Erythroblast (primary cell): ENCODE results near the gene SSR4.
A peak's percentile ranks its signal among the peaks of the same experiment; 100 is the strongest.
"Not testable (repeated sequence)": the region's sequence is repeated elsewhere in the genome, so short reads cannot be mapped to it uniquely, and the experiment has no call there.

Source experiments
- DNase-seq, 2 experiments: peaks; one replicate each; lab custom pipeline; 2025; lab: John Stamatoyannopoulos, UW
- GATA1 ChIP-seq: IDR thresholded peaks from 2 replicates; pipeline ENCODE4 v1.6.1; 2011; ENCODE audit warnings: low read depth, mild to moderate bottlenecking, control low read depth, low read length, moderate library complexity
- POLR2A ChIP-seq: IDR thresholded peaks from 2 replicates; pipeline ENCODE4 v1.6.1; 2011; ENCODE audit warnings: mild to moderate bottlenecking, low read length

The SSR4 gene

GRCh38 chrX:153794018-153794896, at the start of gene SSR4, which contains the start of gene IDH3G:
Gene SSR4, plus strand, starts transcription at chrX:153794668. Its CDS starts 20 bp downstream, at chrX:153794688.
Gene IDH3G, minus strand, starts transcription at chrX:153794375. Its CDS starts 49 bp downstream, at chrX:153794326.
- peak; percentile 97 for DNase-seq
- peak; percentile 74 for TF ChIP-seq POLR2A
- TF ChIP-seq GATA1, result no peak

- not testable (repeated sequence) for DNase-seq
These were observed 49.4 kb upstream of the SSR4 start for GRCh38 chrX:153745067-153745433.

GRCh38 chrX:153746359-153746758, 48.1 kb upstream of the SSR4 start:
- TF ChIP-seq POLR2A (no peak), GATA1 (no peak)
- no peak for DNase-seq

- DNase-seq, result not testable (repeated sequence)
These were observed 47.5 kb upstream of the SSR4 start for GRCh38 chrX:153746991-153747390.

DNA sequence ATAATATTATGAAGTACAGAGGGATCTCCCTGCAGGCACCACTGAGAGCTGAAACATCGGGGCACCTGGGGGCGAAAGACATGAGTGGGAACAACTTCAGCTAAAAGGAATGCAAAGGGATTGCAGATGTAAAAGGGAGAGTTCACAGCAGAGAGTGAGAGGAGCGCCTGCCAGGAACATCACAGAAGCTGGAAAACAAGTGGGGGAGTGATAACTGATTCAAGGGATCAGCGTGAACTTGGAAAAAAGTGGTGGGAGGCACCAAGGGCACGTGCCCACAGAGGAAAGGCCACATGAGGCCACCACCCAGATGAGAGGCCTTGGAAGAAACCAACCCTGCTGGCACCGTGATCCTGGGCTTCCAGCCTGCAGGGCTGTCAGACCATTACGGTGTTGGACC, 45.5 kb upstream of the SSR4 start:
- not testable (repeated sequence) for DNase-seq

DNA sequence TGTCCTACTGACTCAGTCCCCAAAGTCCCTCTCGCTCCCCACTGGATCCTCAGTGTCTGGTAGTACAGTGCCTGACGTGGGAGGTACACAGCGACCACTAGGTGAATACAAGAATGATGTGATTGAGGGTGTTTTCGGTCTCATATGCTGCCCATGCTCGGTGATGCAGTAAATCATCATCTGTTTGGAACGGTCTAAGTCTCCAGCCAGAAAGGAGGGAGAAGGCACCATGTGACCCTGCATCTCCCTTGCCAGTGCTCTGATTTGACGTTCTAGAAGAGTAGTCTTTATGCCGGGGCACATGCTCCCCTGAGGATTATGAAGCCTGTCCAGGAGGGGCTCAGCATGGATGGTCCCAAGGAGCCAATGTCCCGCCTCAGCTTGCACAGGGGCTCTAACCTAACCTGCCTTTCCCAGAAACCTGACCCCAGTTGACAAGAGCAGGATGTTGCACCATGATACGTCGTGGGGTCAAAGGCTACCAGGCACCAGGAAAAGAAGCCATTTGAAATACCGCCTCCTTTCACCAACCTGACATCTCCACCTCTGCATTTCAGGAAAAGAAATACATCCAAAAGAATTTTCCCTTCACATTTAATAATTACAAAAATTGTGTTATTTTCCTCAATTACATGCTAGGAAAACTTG, 44.2 kb upstream of the SSR4 start:
- DNase-seq, result no peak
- no peak for TF ChIP-seq POLR2A
- no peak for TF ChIP-seq GATA1

- no peak for DNase-seq
- TF ChIP-seq POLR2A (no peak), GATA1 (no peak)
These were observed 39.3 kb upstream of the SSR4 start for GRCh38 chrX:153755136-153755535.

DNA sequence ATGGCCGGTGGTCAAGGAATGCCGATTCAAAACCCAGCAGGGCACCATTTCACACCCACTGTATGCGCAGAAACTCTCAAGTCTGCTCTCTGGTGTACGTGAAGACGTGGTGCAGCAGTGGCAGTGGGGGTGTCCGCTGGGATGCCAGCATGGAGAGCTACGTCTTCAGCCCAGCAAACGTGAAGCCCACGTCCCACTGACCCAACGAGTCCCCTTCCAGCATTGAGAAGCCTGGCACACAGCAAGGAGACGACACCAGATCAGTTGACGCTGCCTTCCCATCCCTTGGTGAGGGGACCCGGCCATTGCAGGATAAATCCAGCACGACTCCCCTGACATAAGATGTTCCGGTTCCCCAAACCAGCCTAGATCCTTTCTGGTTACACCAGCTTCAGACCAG, 32.6 kb upstream of the SSR4 start:
- no peak for DNase-seq
- TF ChIP-seq POLR2A (no peak), GATA1 (no peak)

GRCh38 chrX:153762626-153763173, 31.8 kb upstream of the SSR4 start:
- TF ChIP-seq GATA1 (no peak), POLR2A (no peak)
- DNase-seq, result no peak

- no peak for TF ChIP-seq POLR2A
- TF ChIP-seq GATA1, result no peak
- DNase-seq, result no peak
These were observed 31.1 kb upstream of the SSR4 start for GRCh38 chrX:153763298-153763932.

DNA sequence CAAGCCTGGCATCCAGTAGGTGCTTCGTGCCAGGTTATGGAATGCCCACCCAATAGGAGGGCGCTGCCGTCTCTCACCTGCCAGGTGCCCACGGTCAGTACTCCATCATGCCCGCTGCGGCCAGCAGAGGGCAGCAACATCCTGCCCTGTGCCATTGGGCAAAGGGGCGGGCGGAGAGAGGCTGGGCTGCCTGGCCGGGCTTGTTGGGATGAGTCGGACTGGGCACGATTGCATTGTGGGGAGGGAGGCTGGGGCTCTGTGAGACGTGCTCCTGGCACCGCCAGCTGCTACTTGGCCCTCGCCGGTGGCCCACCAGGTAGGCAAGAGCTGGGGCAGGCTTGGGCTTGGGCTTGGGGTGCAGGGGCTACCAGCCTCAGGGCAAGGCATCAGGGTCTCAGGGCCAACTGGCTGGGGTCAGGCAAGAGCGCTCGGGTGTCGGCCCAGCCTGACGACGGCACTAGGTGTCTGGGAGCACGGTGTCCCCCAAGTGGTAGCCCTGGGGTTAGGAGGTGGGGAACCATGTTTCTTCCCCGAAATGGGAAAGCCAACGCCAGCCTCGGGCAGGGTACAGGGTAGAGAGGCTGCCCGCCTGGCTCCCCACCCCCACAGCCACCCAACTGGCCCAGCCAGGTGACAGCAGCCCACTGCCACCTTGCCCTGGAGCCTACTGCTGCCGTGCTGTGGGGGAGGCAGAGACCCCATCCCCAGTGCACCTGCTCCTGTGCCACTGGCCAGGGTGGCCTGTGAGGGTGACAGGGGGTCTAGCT, 30.3 kb upstream of the SSR4 start, which contains the start of gene PLXNB3:
PLXNB3 (plus strand) TSS at position 261 of the 767 bp plus-strand sequence. CDS start 1,287 bp downstream, outside the sequence.
- DNase-seq, result peak; percentile 65 to 82
- TF ChIP-seq POLR2A (no peak), GATA1 (no peak)

GRCh38 chrX:153764786-153765137, 29.7 kb upstream of the SSR4 start:
- no peak for TF ChIP-seq GATA1
- TF ChIP-seq POLR2A, result no peak
- no peak for DNase-seq

GRCh38 chrX:153765138-153766079, 29.1 kb upstream of the SSR4 start:
- DNase-seq, result peak; percentile 72 to 79
- TF ChIP-seq POLR2A, result no peak
- TF ChIP-seq GATA1, result no peak
